HL-60 (cell line): ENCODE data around the gene LYPD1.
"Not testable (repeated sequence)": the region's sequence is repeated elsewhere in the genome, so short reads cannot be mapped to it uniquely, and the experiment has no call there.

ENCODE experiments used
- DNase-seq, 2 experiments: peaks; one replicate each; pipeline ENCODE4 v3.0.0-alpha.2; 2010 to 2020; ENCODE audit warnings: low read depth in 1 of 2, low spot score in 1 of 2
- H3K27ac ChIP-seq: fragments of 250-450 bp; sonication (Bioruptor Pico); replicated peaks from 2 replicates; pipeline ENCODE4 v1.5.1; 2020; ENCODE audit warnings: mild to moderate bottlenecking, moderate library complexity
- H3K27me3 ChIP-seq: fragments of 250-450 bp; sonication (Bioruptor Pico); 2 replicates; pipeline ENCODE4 v1.5.1; 2021; ENCODE audit warnings: mild to moderate bottlenecking, moderate library complexity; ENCODE audit not compliant: insufficient read depth, poor library complexity, severe bottlenecking
- H3K4me3 ChIP-seq: replicated peaks from 2 replicates; pipeline ENCODE4 v1.5.1; 2011; ENCODE audit warnings: mild to moderate bottlenecking, control low read depth, low read length; ENCODE audit not compliant: insufficient read depth
- GABPA ChIP-seq: IDR thresholded peaks from 2 replicates; pipeline ENCODE4 v1.6.1; 2012; ENCODE audit warnings: low read depth
- POLR2AphosphoS5 ChIP-seq: IDR thresholded peaks from 2 replicates; pipeline ENCODE4 v1.6.1; 2012; ENCODE audit warnings: low read depth
- REST ChIP-seq: IDR thresholded peaks from 2 replicates; pipeline ENCODE4 v1.6.1; 2012; ENCODE audit warnings: low read depth; ENCODE audit not compliant: insufficient replicate concordance
- SPI1 ChIP-seq: IDR thresholded peaks from 2 replicates; pipeline ENCODE4 v1.6.1; 2012; ENCODE audit warnings: low read depth, mild to moderate bottlenecking, borderline replicate concordance
- TF ChIP-seq, protein P1 (sequence below): IDR thresholded peaks from one replicate; pipeline ENCODE4 v1.5.1; 2011; ENCODE audit warnings: low read length, control low read depth, inconsistent platforms; ENCODE audit not compliant: insufficient read depth

LYPD1 gene

GRCh38 chr2:132715386-132716351 is 45.7 kb upstream of the LYPD1 start:
- Histone ChIP-seq H3K4me3 (no peak overlapping the region), H3K27me3 (no peaks in the 10 kb centered on the region), H3K27ac (no peak overlapping the region)
- TF ChIP-seq, protein P1, sequence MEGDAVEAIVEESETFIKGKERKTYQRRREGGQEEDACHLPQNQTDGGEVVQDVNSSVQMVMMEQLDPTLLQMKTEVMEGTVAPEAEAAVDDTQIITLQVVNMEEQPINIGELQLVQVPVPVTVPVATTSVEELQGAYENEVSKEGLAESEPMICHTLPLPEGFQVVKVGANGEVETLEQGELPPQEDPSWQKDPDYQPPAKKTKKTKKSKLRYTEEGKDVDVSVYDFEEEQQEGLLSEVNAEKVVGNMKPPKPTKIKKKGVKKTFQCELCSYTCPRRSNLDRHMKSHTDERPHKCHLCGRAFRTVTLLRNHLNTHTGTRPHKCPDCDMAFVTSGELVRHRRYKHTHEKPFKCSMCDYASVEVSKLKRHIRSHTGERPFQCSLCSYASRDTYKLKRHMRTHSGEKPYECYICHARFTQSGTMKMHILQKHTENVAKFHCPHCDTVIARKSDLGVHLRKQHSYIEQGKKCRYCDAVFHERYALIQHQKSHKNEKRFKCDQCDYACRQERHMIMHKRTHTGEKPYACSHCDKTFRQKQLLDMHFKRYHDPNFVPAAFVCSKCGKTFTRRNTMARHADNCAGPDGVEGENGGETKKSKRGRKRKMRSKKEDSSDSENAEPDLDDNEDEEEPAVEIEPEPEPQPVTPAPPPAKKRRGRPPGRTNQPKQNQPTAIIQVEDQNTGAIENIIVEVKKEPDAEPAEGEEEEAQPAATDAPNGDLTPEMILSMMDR: no peak
- no peak for TF ChIP-seq POLR2AphosphoS5
- TF ChIP-seq GABPA: no peak
- TF ChIP-seq SPI1: no peak
- TF ChIP-seq REST: no peak
- no peak for DNase-seq

GRCh38 chr2:132703396-132703795 is 33.4 kb upstream of the LYPD1 start:
- H3K4me3 ChIP-seq: no peak overlapping the region
- no peaks in the 10 kb centered on the region for H3K27me3 ChIP-seq
- DNase-seq: no peak
- H3K27ac ChIP-seq: no peak overlapping the region
- TF ChIP-seq POLR2AphosphoS5: no peak
- TF ChIP-seq GABPA: no peak
- no peak for TF ChIP-seq SPI1
- TF ChIP-seq REST: no peak
- TF ChIP-seq, protein P1: no peak

DNA sequence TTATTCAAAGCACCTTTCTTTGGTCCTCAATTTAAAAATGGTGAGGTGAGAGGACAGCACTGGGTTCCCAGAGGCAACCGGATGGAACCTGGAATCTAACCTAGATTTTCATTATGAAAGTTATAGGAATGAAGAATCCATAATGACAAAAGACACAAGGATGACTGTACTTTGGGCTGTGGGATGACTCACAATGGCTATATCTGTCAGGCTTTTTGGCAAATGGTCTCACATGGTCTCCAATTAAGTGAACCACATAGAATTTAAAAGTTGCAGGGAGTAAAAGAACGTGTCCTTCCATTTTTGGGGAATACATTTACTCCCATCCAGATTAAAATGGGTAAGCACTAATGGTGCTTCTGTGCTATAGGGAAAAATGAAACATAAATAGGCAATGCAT is 31.8 kb upstream of the LYPD1 start:
- Histone ChIP-seq H3K4me3 (no peak overlapping the region), H3K27me3 (no peaks in the 10 kb centered on the region), H3K27ac (no peak overlapping the region)
- TF ChIP-seq, protein P1: no peak
- TF ChIP-seq REST: no peak
- no peak for TF ChIP-seq GABPA
- TF ChIP-seq SPI1: no peak
- no peak for TF ChIP-seq POLR2AphosphoS5
- no peak for DNase-seq

GRCh38 chr2:132699802-132700201 is 29.8 kb upstream of the LYPD1 start:
- H3K27me3 ChIP-seq, H3K27ac ChIP-seq, H3K4me3 ChIP-seq, DNase-seq: not testable (repeated sequence)

GRCh38 chr2:132698347-132698746 is 28.3 kb upstream of the LYPD1 start:
- not testable (repeated sequence) for H3K27me3 ChIP-seq, H3K27ac ChIP-seq, H3K4me3 ChIP-seq, DNase-seq
